DMS153 (cell line): ENCODE measurements around the gene NGEF.

ENCODE experiments used
- DNase-seq: peaks from one replicate; lab custom pipeline; 2025; lab: John Stamatoyannopoulos, UW

Gene NGEF

GRCh38 chr2:232966122-232966521 lies 46.9 kb downstream of the NGEF start:
- DNase-seq = no peak

GRCh38 chr2:232963913-232964312 lies 49.1 kb downstream of the NGEF start:
- no peak for DNase-seq

GRCh38 chr2:232960862-232961261 lies 52.2 kb downstream of the NGEF start:
- DNase-seq = no peak

- DNase-seq = no peak
Observed at GRCh38 chr2:232959139-232959538, 53.9 kb downstream of the NGEF start.

DNA sequence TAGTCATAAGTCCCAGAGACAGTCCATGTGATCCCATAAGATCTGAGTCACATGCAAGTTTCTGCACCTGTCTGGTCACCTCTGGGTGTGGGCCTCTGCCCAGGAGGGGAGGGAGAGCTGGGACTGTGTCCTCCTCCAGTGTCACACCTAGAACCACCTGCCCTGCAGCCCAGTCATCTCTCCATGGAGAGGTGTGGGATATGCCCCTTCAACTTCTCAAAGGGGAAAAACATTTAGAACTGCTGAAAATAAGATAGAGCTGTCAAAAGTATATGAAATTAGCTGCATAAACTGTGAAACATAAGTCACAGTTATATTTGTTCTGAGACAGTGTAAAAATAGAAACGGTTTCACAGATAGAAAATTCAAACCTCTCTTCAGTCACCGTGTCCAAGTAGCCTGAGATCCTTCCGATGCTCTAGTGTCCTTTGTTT lies 55.4 kb downstream of the NGEF start:
- DNase-seq = no peak

DNA sequence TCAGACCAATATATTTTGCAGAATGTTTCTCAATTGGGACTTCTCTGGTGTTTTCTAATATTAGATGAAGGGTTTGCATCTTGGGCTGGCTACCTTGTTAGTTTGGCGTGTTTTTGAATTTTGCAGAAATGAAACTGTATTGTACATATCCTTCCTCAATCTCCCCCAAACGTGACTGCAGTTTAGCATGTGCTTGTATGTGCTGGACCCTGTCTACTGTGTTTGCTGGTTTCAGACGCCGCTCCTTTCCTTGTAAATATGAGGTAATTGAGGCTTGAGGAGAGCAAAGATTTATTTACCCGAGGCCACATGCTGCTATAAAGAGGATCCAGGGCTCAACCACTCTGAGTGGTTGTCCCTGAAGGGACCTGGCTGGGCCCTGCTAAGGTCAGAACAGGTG lies 57.2 kb downstream of the NGEF start:
- DNase-seq = no peak

DNA sequence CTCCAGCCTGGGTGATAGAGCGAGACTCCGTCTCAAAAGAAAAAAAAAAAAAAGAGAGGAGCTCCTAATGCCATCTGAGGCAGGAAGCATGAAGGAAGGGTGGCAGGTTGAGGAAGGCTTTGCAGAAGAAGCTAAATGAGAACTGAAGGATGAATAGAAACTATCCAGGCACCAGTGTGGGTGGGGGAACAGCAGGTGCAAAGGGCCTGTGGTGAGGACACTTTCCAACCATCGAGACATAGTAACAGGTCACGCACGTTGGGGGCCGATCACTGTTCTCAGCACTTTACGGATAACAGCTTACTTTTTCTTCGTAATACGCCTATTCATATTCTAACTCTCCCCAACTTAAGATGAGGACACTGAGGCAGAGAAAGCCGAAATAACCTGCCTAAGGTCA lies 58.4 kb downstream of the NGEF start:
- DNase-seq = no peak

- DNase-seq = no peak
Observed at GRCh38 chr2:232951891-232952290, 61.2 kb downstream of the NGEF start.

GRCh38 chr2:232951181-232951580 lies 61.9 kb downstream of the NGEF start:
- no peak for DNase-seq

- DNase-seq = no peak
Observed at GRCh38 chr2:232950751-232951150, 62.3 kb downstream of the NGEF start.

GRCh38 chr2:232949016-232949415 lies 64.0 kb downstream of the NGEF start:
- DNase-seq = no peak

GRCh38 chr2:232942831-232943230 lies 70.2 kb downstream of the NGEF start:
- no peak for DNase-seq

- no peak for DNase-seq
Observed at GRCh38 chr2:232941912-232942594, 71.0 kb downstream of the NGEF start.

GRCh38 chr2:232941400-232941799 lies 71.7 kb downstream of the NGEF start:
- DNase-seq = no peak

GRCh38 chr2:232940724-232941123 lies 72.3 kb downstream of the NGEF start:
- DNase-seq = no peak

GRCh38 chr2:232937278-232937906 lies 75.7 kb downstream of the NGEF start:
- no peak for DNase-seq

GRCh38 chr2:232931636-232932035 lies 81.4 kb downstream of the NGEF start:
- DNase-seq = no peak

DNA sequence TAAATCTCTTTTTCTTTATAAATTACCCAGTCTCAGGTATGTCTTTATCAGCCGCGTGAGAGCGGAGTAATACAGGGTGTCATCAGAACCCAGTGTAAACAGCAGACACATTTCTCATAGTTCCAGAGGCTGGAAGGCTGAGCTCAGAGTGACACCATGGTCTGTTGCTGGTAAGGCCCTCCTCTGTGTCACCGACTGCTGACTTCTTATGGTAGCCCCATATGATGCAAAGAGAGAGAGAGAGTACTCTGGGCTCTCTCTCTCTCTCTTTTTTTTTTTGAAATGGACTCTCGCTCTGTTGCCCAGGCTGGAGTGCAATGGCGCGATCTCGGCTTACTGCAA lies 83.0 kb downstream of the NGEF start:
- DNase-seq = no peak

DNA sequence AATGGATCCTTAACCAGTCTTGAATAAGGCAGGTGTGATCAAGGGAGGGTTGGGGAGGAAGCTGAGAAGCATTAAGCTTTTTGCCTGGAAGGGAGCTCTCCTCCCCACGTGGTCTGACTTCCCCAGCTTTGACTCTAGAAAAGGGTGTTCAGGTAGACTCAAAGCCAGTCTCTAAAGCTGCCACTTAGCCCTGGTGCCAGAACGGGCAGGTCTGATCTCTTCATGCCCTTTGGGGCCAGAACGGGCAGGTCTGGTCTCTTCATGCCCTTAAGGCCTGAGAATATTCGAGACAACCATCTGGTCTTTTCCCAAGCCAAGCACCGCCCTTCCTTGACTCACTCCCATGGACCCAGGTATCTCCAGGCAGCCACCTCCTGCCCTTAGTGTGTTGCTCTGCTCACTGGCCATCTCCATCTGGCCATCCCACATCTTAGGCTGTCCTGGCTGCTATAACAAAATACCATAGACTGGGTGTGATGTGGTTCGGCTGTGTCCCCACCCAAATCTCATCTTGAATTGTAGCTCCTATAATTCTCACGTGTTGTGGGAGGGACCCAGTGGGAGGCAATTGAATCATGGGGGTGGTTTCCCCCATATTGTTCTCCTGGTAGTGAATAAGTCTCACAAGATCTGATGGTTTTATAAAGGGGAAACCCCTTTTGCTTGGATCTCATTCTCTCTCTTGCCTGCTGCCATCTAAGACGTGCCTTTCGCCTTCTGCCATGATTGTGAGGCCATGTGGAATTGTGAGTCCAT lies 83.6 kb downstream of the NGEF start:
- DNase-seq = no peak

- DNase-seq = no peak
Observed at GRCh38 chr2:232928551-232929302, 84.3 kb downstream of the NGEF start.

GRCh38 chr2:232927793-232928550 lies 85.1 kb downstream of the NGEF start:
- no peak for DNase-seq
